Mammary epithelial cell (primary cell): ENCODE results near the gene SFXN3.

Experiments
- CTCF ChIP-seq, 2 donors: IDR thresholded peaks in 1 of 2; conservative IDR thresholded peaks in 1 of 2; 2 replicates each; pipeline ENCODE4 v1.5.1; 2011 to 2012; ENCODE audit warnings: inconsistent platforms in 2 of 2, low read length in 2 of 2, mild to moderate bottlenecking in 2 of 2, control low read depth in 1 of 2, low read depth in 1 of 2; ENCODE audit not compliant: insufficient read depth in 1 of 2; ENCODE audit errors: extremely low read depth in 1 of 2
- EZH2 ChIP-seq: IDR thresholded peaks from 2 replicates; pipeline ENCODE4 v1.6.1; 2012; ENCODE audit warnings: low read length, inconsistent platforms, borderline replicate concordance

GRCh38 chr10:101056365-101057151 is 25.5 kb downstream of the SFXN3 start:
- no peak for TF ChIP-seq CTCF (conservative IDR thresholded peaks at IDR 0.05 in 1 of 2, IDR thresholded peaks at IDR 0.05 in 1 of 2; ENCODE audit: extremely low read depth in 1 of 2, insufficient read depth in 1 of 2, low read depth in 1 of 2, low read length in 2 of 2)
- TF ChIP-seq EZH2, result no peak
